ENCODE results near the gene PDE4D. TPM values are rescaled to one million over a fixed set of nuclear protein-coding genes. Genes with fewer than 3 reads are reported as not detected.

Gene PDE4D
- polyA plus RNA-seq, 1 donor (not counting 4 experiments of a cell fraction or from before 2014, with no cell fraction given): 3.6 TPM

DNA sequence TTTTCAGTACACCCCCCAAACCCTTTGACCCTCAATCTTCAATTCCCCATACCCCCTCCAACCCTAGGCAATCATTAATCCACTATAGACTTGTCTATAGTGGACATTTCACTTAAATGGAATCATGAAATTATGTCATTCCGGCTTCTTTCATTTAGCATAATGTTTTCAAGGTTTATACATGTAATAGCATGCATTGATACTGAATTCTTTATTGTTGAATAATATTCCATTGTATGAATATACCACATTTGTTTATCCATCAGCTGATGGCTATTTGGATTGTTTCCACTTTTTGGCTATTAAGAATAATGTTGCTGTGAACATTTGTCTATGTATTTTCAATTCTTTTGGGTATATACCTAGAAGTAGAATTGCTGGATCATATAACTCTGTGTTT lies 238.8 kb downstream of the PDE4D start:
- dilution Hi-C loops (cut with MboI; ENCODE audit: extremely low pct_ligation_motif_present, low sequenced_read_pairs): no loop called here
- no peak for FAIRE-seq

GRCh38 chr5:59652449-59652848 lies 241.1 kb downstream of the PDE4D start:
- no peaks in the 10 kb centered on the region for H3K9me1 ChIP-seq (ENCODE audit: control insufficient read depth, extremely low read depth, insufficient read depth, low read length)
- H2AFZ ChIP-seq (ENCODE audit: control insufficient read depth, low read length): no peak overlapping the region
- DNase-seq (ENCODE audit: low read depth, low spot score) (no peak), FAIRE-seq (no peak)
- no peak overlapping the region for H3K4me2 ChIP-seq (ENCODE audit: control insufficient read depth, extremely low read depth, insufficient read depth, low read depth, low read length)
- no peak overlapping the region for H3K27ac ChIP-seq (ENCODE audit: control insufficient read depth, insufficient read depth, low read length)
- TF ChIP-seq EZH2 (IDR thresholded peaks at IDR 0.05; ENCODE audit: low read length): no peak
- TF ChIP-seq, protein P1, sequence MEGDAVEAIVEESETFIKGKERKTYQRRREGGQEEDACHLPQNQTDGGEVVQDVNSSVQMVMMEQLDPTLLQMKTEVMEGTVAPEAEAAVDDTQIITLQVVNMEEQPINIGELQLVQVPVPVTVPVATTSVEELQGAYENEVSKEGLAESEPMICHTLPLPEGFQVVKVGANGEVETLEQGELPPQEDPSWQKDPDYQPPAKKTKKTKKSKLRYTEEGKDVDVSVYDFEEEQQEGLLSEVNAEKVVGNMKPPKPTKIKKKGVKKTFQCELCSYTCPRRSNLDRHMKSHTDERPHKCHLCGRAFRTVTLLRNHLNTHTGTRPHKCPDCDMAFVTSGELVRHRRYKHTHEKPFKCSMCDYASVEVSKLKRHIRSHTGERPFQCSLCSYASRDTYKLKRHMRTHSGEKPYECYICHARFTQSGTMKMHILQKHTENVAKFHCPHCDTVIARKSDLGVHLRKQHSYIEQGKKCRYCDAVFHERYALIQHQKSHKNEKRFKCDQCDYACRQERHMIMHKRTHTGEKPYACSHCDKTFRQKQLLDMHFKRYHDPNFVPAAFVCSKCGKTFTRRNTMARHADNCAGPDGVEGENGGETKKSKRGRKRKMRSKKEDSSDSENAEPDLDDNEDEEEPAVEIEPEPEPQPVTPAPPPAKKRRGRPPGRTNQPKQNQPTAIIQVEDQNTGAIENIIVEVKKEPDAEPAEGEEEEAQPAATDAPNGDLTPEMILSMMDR (optimal IDR thresholded peaks at IDR 0.05 in 1 of 3, IDR thresholded peaks at IDR 0.05 in 1 of 3, conservative IDR thresholded peaks at IDR 0.05 in 1 of 3; ENCODE audit: extremely low read depth in 1 of 3, insufficient read depth in 2 of 3, low read length in 3 of 3): no peak
- no peaks in the 10 kb centered on the region for H3K27me3 ChIP-seq (ENCODE audit: control insufficient read depth, extremely low read depth, insufficient read depth, low read length)
- H3K4me1 ChIP-seq (ENCODE audit: control insufficient read depth, extremely low read depth, insufficient read depth, low read length): no peaks in the 10 kb centered on the region
- H3K79me2 ChIP-seq (ENCODE audit: control insufficient read depth, insufficient read depth, low read length): no peaks in the 10 kb centered on the region
- H3K4me3 ChIP-seq (ENCODE audit: control insufficient read depth in 2 of 3, extremely low read depth in 1 of 3, insufficient read depth in 2 of 3, low read depth in 1 of 3, low read length in 3 of 3): no peak overlapping the region
- no peak overlapping the region for H3K9ac ChIP-seq (ENCODE audit: control insufficient read depth, extremely low read depth, insufficient read depth, low read length)
- H4K20me1 ChIP-seq (ENCODE audit: control insufficient read depth, extremely low read depth, insufficient read depth, low read length): no peaks in the 10 kb centered on the region
- dilution Hi-C loops (cut with MboI; ENCODE audit: extremely low pct_ligation_motif_present, low sequenced_read_pairs): no loop called here
- no peaks in the 10 kb centered on the region for H3K9me3 ChIP-seq (ENCODE audit: control insufficient read depth, low read depth, low read length)
- no peaks in the 10 kb centered on the region for H3K36me3 ChIP-seq (ENCODE audit: control insufficient read depth in 2 of 2, extremely low read depth in 1 of 2, insufficient read depth in 2 of 2, low read length in 2 of 2)

More for the DNA sequence above, 238.8 kb downstream of the PDE4D start:
- no peak overlapping the region for H3K4me2 ChIP-seq (ENCODE audit: control insufficient read depth, extremely low read depth, insufficient read depth, low read depth, low read length)
- H3K9me3 ChIP-seq (ENCODE audit: control insufficient read depth, low read depth, low read length): no peaks in the 10 kb centered on the region
- H3K4me1 ChIP-seq (ENCODE audit: control insufficient read depth, extremely low read depth, insufficient read depth, low read length): no peaks in the 10 kb centered on the region
- TF ChIP-seq, protein P1 (optimal IDR thresholded peaks at IDR 0.05 in 1 of 3, IDR thresholded peaks at IDR 0.05 in 1 of 3, conservative IDR thresholded peaks at IDR 0.05 in 1 of 3; ENCODE audit: extremely low read depth in 1 of 3, insufficient read depth in 2 of 3, low read length in 3 of 3): no peak
- no peak for TF ChIP-seq EZH2 (IDR thresholded peaks at IDR 0.05; ENCODE audit: low read length)
- no peaks in the 10 kb centered on the region for H3K27me3 ChIP-seq (ENCODE audit: control insufficient read depth, extremely low read depth, insufficient read depth, low read length)
- no peaks in the 10 kb centered on the region for H4K20me1 ChIP-seq (ENCODE audit: control insufficient read depth, extremely low read depth, insufficient read depth, low read length)
- H3K4me3 ChIP-seq (ENCODE audit: control insufficient read depth in 2 of 3, extremely low read depth in 1 of 3, insufficient read depth in 2 of 3, low read depth in 1 of 3, low read length in 3 of 3): no peak overlapping the region
- no peaks in the 10 kb centered on the region for H3K36me3 ChIP-seq (ENCODE audit: control insufficient read depth in 2 of 2, extremely low read depth in 1 of 2, insufficient read depth in 2 of 2, low read length in 2 of 2)
- H3K79me2 ChIP-seq (ENCODE audit: control insufficient read depth, insufficient read depth, low read length): no peaks in the 10 kb centered on the region
- DNase-seq (ENCODE audit: low read depth, low spot score): no peak
- no peak overlapping the region for H2AFZ ChIP-seq (ENCODE audit: control insufficient read depth, low read length)
- H3K9me1 ChIP-seq (ENCODE audit: control insufficient read depth, extremely low read depth, insufficient read depth, low read length): no peaks in the 10 kb centered on the region
- no peak overlapping the region for H3K9ac ChIP-seq (ENCODE audit: control insufficient read depth, extremely low read depth, insufficient read depth, low read length)
- no peak overlapping the region for H3K27ac ChIP-seq (ENCODE audit: control insufficient read depth, insufficient read depth, low read length)
